ENCODE data around the gene DSTYK. TPM values are rescaled to one million over a fixed set of nuclear protein-coding genes. Genes with fewer than 3 reads are reported as not detected.

DSTYK gene, protein sequence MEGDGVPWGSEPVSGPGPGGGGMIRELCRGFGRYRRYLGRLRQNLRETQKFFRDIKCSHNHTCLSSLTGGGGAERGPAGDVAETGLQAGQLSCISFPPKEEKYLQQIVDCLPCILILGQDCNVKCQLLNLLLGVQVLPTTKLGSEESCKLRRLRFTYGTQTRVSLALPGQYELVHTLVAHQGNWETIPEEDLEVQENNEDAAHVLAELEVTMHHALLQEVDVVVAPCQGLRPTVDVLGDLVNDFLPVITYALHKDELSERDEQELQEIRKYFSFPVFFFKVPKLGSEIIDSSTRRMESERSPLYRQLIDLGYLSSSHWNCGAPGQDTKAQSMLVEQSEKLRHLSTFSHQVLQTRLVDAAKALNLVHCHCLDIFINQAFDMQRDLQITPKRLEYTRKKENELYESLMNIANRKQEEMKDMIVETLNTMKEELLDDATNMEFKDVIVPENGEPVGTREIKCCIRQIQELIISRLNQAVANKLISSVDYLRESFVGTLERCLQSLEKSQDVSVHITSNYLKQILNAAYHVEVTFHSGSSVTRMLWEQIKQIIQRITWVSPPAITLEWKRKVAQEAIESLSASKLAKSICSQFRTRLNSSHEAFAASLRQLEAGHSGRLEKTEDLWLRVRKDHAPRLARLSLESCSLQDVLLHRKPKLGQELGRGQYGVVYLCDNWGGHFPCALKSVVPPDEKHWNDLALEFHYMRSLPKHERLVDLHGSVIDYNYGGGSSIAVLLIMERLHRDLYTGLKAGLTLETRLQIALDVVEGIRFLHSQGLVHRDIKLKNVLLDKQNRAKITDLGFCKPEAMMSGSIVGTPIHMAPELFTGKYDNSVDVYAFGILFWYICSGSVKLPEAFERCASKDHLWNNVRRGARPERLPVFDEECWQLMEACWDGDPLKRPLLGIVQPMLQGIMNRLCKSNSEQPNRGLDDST
- total RNA-seq (2014; rRNA removed) (8.4 and 9.3 TPM in 2 replicates), Bru-seq, nascent RNA (percentile 76 among the genes with signal in this experiment), BruChase-seq, experiment 1, labeled RNA remaining after a 6-hour chase (percentile 78 among the genes with signal in this experiment), BruChase-seq, experiment 2, labeled RNA remaining after a 2-hour chase (percentile 76 among the genes with signal in this experiment)
- long read RNA-seq, full-length matches to known transcripts: 57 of 98 reads
- long read RNA-seq, partial matches to known transcripts: 10 of 98 reads
- long read RNA-seq, other reads (novel, unspliced or antisense): 31 of 98 reads

DNA sequence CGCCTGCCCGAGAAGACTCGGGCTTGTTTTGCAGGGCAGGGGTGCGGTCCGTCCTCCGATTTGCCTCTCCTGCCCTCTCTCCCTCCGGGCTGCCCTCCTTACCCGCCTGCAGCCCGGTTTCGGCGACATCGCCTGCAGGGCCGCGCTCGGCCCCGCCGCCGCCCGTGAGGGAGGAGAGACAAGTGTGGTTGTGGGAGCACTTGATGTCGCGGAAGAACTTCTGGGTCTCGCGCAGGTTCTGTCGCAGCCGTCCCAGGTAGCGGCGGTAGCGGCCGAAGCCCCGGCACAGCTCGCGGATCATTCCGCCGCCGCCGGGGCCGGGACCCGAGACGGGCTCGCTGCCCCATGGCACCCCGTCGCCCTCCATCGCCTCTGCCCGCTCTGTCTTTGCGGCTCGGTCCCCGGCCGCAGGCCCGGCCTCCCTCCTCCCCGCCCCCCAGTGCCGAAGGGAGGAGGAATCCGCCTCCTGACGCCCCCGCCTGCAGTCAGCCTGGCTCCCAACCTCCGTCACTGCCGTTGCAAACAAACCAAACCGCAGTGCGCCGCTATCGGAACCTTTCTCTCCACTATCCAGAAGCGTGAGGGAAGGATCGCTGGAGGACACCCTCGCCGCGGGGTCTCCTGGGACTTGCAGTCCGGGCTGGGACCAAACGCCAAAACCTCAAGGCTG, at the start of gene DSTYK:
TSS of gene DSTYK (minus strand) at position 534 of the 670 bp plus-strand sequence. CDS start at position 367, 167 bp downstream.
- Histone ChIP-seq H3K4me3 (ENCODE audit: low read length) (peak within 1 kb of the TSS; percentile 89), H4K20me1 (ENCODE audit: low read length) (no peaks in the 10 kb centered on the region), H3K4me2 (ENCODE audit: low read length) (peak within 1 kb of the TSS; percentile 82), H2AFZ (ENCODE audit: low read length) (peak within 1 kb of the TSS; percentile 92), H3K9me2 (replicated peaks; ENCODE audit: low read length) (no peaks in the 10 kb centered on the region), H3K79me2 (ENCODE audit: low read length) (peaks cover 37% of the 10 kb centered on the region), H3K27ac (ENCODE audit: low read length) (peak within 1 kb of the TSS; percentile 71), H3K9ac (ENCODE audit: low read length) (peak within 1 kb of the TSS; percentile 90), H3K36me3 (ENCODE audit: low read depth, low read length) (no peaks in the 10 kb centered on the region), H3F3A (ENCODE audit: low read length, unreplicated experiment) (no peaks in the 10 kb centered on the region), H3K9me3 (ENCODE audit: low read length) (no peaks in the 10 kb centered on the region), H3K4me1 (ENCODE audit: insufficient read depth, low read length) (peaks cover 10% of the 10 kb centered on the region; the same call in 1 of the 2 replicates), H3K27me3 (ENCODE audit: low read length) (no peaks in the 10 kb centered on the region)
- CTCF ChIA-PET: no interaction called here
- POLR2A ChIA-PET (ENCODE audit: unreplicated experiment): no interaction called here
- ATAC-seq (peak; percentile 90), DNase-seq (peak; percentile 97)
- TF ChIP-seq EZH2 (IDR thresholded peaks at IDR 0.05; ENCODE audit: low read length, unreplicated experiment): no peak
- TF ChIP-seq EZH2phosphoT487 (IDR thresholded peaks at IDR 0.05; ENCODE audit: borderline replicate concordance, low read length): no peak
- TF ChIP-seq, protein P1, sequence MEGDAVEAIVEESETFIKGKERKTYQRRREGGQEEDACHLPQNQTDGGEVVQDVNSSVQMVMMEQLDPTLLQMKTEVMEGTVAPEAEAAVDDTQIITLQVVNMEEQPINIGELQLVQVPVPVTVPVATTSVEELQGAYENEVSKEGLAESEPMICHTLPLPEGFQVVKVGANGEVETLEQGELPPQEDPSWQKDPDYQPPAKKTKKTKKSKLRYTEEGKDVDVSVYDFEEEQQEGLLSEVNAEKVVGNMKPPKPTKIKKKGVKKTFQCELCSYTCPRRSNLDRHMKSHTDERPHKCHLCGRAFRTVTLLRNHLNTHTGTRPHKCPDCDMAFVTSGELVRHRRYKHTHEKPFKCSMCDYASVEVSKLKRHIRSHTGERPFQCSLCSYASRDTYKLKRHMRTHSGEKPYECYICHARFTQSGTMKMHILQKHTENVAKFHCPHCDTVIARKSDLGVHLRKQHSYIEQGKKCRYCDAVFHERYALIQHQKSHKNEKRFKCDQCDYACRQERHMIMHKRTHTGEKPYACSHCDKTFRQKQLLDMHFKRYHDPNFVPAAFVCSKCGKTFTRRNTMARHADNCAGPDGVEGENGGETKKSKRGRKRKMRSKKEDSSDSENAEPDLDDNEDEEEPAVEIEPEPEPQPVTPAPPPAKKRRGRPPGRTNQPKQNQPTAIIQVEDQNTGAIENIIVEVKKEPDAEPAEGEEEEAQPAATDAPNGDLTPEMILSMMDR (conservative IDR thresholded peaks at IDR 0.05; ENCODE audit: low read depth, low read length): no peak
- intact Hi-C loops (cut with micrococcal nuclease): loop anchor here (1.0 to 2.0 kb wide), 4 partner anchors 17 to 89 kb away; no protein-coding TSS in a partner anchor
- no TSS peak for BruUV-seq (replicated peaks)

DNA sequence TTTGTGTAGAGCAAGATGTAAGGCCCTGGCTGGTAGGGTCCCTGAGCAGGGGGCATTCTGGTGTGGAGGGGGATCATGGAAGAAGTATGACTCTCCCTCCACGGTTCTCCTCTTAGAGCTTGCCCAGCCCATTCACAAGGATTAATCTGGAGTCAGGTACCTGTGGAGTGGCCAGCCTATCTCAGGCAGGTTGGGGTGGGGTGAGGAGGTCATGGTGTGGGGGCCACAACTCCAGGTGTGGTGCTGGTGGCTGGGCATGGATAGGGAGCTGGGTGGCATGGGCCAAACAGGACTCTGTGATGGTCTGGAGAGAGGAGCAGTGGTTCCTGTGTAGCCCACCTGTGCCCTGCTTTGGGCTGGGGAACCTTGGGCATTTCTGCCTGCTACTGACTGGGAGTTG, 48.5 kb upstream of the DSTYK start:
- Histone ChIP-seq H3K9me2 (replicated peaks; ENCODE audit: low read length) (no peaks in the 10 kb centered on the region), H3K4me3 (ENCODE audit: low read length) (no peak overlapping the region), H3K79me2 (ENCODE audit: low read length) (no peaks in the 10 kb centered on the region), H3K4me1 (ENCODE audit: insufficient read depth, low read length) (peaks cover 20% of the 10 kb centered on the region), H3K9ac (ENCODE audit: low read length) (no peak overlapping the region), H3F3A (ENCODE audit: low read length, unreplicated experiment) (no peaks in the 10 kb centered on the region), H3K9me3 (ENCODE audit: low read length) (no peaks in the 10 kb centered on the region), H3K27ac (ENCODE audit: low read length) (no peak overlapping the region), H3K4me2 (ENCODE audit: low read length) (no peak overlapping the region), H2AFZ (ENCODE audit: low read length) (no peak overlapping the region), H4K20me1 (ENCODE audit: low read length) (no peaks in the 10 kb centered on the region), H3K27me3 (ENCODE audit: low read length) (no peaks in the 10 kb centered on the region), H3K36me3 (ENCODE audit: low read depth, low read length) (no peaks in the 10 kb centered on the region)
- ChIA-PET POLR2A (ENCODE audit: unreplicated experiment) (no interaction called here), CTCF (interaction anchor here (1.0 kb wide), 1 partner anchor 31 kb away, joined by 4 read pairs; no protein-coding TSS in a partner anchor)
- DNase-seq (no peak), ATAC-seq (no peak)
- BruUV-seq (replicated peaks): no TSS peak
- intact Hi-C loops (cut with micrococcal nuclease): loop anchor here (5.0 kb wide), 4 partner anchors 83 to 453 kb away; no protein-coding TSS in a partner anchor
- no peak for TF ChIP-seq EZH2phosphoT487 (IDR thresholded peaks at IDR 0.05; ENCODE audit: borderline replicate concordance, low read length)
- TF ChIP-seq EZH2 (IDR thresholded peaks at IDR 0.05; ENCODE audit: low read length, unreplicated experiment): no peak
- TF ChIP-seq, protein P1 (conservative IDR thresholded peaks at IDR 0.05; ENCODE audit: low read depth, low read length): no peak

All from PC-3 (cell line).